Hepatocyte (in vitro differentiated cells): ENCODE data around the gene TMEM250. TPM values are rescaled to one million over a fixed set of nuclear protein-coding genes. Genes with fewer than 3 reads are reported as not detected.

ENCODE experiments used
- DNase-seq: peaks from one replicate; pipeline ENCODE4 v3.0.0-alpha.2; 2016; ENCODE audit warnings: low spot score
- H2AFZ ChIP-seq: fragments of 200-600 bp; sonication (generic); 2 replicates; pipeline ENCODE4 v1.6.0; 2016; ENCODE audit warnings: antibody characterized with exemption, mild to moderate bottlenecking
- H3K27ac ChIP-seq: fragments of 200-600 bp; sonication (generic); 2 replicates; pipeline ENCODE4 v1.5.1; 2016; ENCODE audit warnings: mild to moderate bottlenecking
- H3K27me3 ChIP-seq: fragments of 200-600 bp; sonication (generic); 2 replicates; pipeline ENCODE4 v1.6.1; 2016
- H3K36me3 ChIP-seq: fragments of 200-600 bp; sonication (generic); replicated peaks from 2 replicates; pipeline ENCODE4 v1.5.1; 2016; ENCODE audit warnings: low read depth; ENCODE audit not compliant: insufficient read depth
- H3K4me1 ChIP-seq: fragments of 200-600 bp; sonication (generic); 2 replicates; pipeline ENCODE4 v1.5.1; 2016; ENCODE audit warnings: mild to moderate bottlenecking, moderate library complexity; ENCODE audit not compliant: insufficient read depth
- H3K4me2 ChIP-seq: fragments of 200-600 bp; sonication (generic); 2 replicates; pipeline ENCODE4 v1.6.0; 2016
- H3K4me3 ChIP-seq: fragments of 200-600 bp; sonication (generic); 2 replicates; pipeline ENCODE4 v1.5.1; 2016; ENCODE audit warnings: mild to moderate bottlenecking
- H3K79me2 ChIP-seq: fragments of 200-600 bp; sonication (generic); 2 replicates; pipeline ENCODE4 v1.6.0; 2017; ENCODE audit warnings: mild to moderate bottlenecking
- H3K9me2 ChIP-seq: fragments of 200-600 bp; sonication (generic); replicated peaks from 2 replicates; pipeline ENCODE4 v1.6.0; 2017; ENCODE audit warnings: mild to moderate bottlenecking; ENCODE audit not compliant: insufficient read depth
- H3K9me3 ChIP-seq: fragments of 200-600 bp; sonication (generic); 2 replicates; pipeline ENCODE4 v1.5.1; 2016; ENCODE audit warnings: low read depth, mild to moderate bottlenecking
- H4K20me1 ChIP-seq: fragments of 200-600 bp; sonication (generic); 2 replicates; pipeline ENCODE4 v1.6.0; 2016; ENCODE audit warnings: mild to moderate bottlenecking; ENCODE audit not compliant: insufficient read depth, poor library complexity, severe bottlenecking
- CTCF ChIP-seq: fragments of 200-600 bp; sonication (generic); IDR thresholded peaks from 2 replicates; pipeline ENCODE4 v1.5.1; 2016; ENCODE audit warnings: antibody characterized with exemption, mild to moderate bottlenecking; ENCODE audit not compliant: poor library complexity
- EZH2 ChIP-seq: fragments of 200-600 bp; sonication (generic); IDR thresholded peaks from 2 replicates; pipeline ENCODE4 v1.6.1; 2016; ENCODE audit warnings: antibody characterized with exemption, mild to moderate bottlenecking, borderline replicate concordance
- EZH2phosphoT487 ChIP-seq: fragments of 200-600 bp; sonication (generic); IDR thresholded peaks from one replicate; pipeline ENCODE4 v1.6.1; 2018; ENCODE audit warnings: antibody characterized with exemption, mild to moderate bottlenecking, low read depth, moderate library complexity; ENCODE audit not compliant: unreplicated experiment, severe bottlenecking
- WGBS: methylation state at CpG from one replicate; pipeline ENCODE4 v1.1.6; 2016; ENCODE audit warnings: low lambda C conversion rate; ENCODE audit errors: missing lambda C conversion rate; 5-methylcytosine and 5-hydroxymethylcytosine counted together
- polyA plus RNA-seq: library from polyadenylated mRNA; unstranded; fragments of >200 nt; fragmentation: Nextera tagmentation; extraction: Ambion mirVana; gene quantifications from 2 replicates; pipeline ENCODE4 v1.2.1, GENCODE V29; 2016
- total RNA-seq: library from RNA; depleted of rRNA; stranded (reverse); fragments of >200 nt; gene quantifications from 2 replicates; pipeline ENCODE4 v1.2.3, GENCODE V29; 2014

Gene TMEM250
- total and polyA plus RNA-seq, 2 experiments from 2014 or later, result 37.8 to 47.6 TPM

DNA sequence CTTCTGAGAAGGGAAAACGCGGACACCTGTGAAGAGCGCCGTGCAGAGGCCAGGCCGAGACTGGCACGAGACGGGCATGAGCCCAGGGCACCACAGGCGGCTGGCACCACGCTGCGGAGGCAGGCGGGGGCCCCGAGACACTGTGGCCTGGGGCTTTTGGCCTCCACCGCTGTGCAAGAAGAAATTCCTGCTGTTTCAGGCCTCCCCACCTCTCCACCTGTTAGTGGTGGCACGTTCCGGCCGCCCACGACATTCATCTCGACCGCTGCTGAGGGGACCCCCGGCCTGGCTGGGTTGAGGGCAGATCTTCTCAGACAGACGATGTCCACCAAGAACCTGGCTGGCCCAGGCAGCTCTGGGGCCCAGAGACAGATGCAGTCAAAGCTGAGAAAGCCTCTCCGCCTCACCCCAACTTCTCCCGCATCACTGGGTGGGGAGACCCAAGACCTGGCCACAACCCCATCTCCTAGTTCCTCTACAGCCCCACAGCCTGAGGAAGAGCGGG, 35.1 kb downstream of the TMEM250 start:
- Histone ChIP-seq H2AFZ (no peak overlapping the region), H3K4me2 (no peak overlapping the region), H3K36me3 (no peaks in the 10 kb centered on the region), H3K27me3 (no peaks in the 10 kb centered on the region), H3K79me2 (peaks cover 91% of the 10 kb centered on the region), H3K4me1 (no peaks in the 10 kb centered on the region), H3K27ac (no peak overlapping the region), H3K9me2 (no peaks in the 10 kb centered on the region), H3K9me3 (no peaks in the 10 kb centered on the region), H4K20me1 (peaks cover 83% of the 10 kb centered on the region), H3K4me3 (no peak overlapping the region)
- no peak for DNase-seq
- TF ChIP-seq EZH2phosphoT487 (no peak), EZH2 (no peak), CTCF (no peak)
- WGBS, result 94% methylated on average over 17 of the region's 24 CpGs

GRCh38 chr9:136082496-136083361, 35.9 kb downstream of the TMEM250 start:
- no peak overlapping the region for H3K4me2 ChIP-seq
- no peaks in the 10 kb centered on the region for H3K9me3 ChIP-seq
- H3K27ac ChIP-seq, result no peak overlapping the region
- H4K20me1 ChIP-seq, result peaks cover 76% of the 10 kb centered on the region
- H2AFZ ChIP-seq, result no peak overlapping the region
- no peaks in the 10 kb centered on the region for H3K27me3 ChIP-seq
- peaks cover 86% of the 10 kb centered on the region for H3K79me2 ChIP-seq
- H3K4me1 ChIP-seq, result no peaks in the 10 kb centered on the region
- H3K9me2 ChIP-seq, result no peaks in the 10 kb centered on the region
- WGBS, result 88% methylated on average over 34 of the region's 34 CpGs
- DNase-seq, result no peak
- no peak for TF ChIP-seq EZH2phosphoT487
- no peak for TF ChIP-seq CTCF
- TF ChIP-seq EZH2, result no peak
- H3K4me3 ChIP-seq, result no peak overlapping the region
- H3K36me3 ChIP-seq, result no peaks in the 10 kb centered on the region

DNA sequence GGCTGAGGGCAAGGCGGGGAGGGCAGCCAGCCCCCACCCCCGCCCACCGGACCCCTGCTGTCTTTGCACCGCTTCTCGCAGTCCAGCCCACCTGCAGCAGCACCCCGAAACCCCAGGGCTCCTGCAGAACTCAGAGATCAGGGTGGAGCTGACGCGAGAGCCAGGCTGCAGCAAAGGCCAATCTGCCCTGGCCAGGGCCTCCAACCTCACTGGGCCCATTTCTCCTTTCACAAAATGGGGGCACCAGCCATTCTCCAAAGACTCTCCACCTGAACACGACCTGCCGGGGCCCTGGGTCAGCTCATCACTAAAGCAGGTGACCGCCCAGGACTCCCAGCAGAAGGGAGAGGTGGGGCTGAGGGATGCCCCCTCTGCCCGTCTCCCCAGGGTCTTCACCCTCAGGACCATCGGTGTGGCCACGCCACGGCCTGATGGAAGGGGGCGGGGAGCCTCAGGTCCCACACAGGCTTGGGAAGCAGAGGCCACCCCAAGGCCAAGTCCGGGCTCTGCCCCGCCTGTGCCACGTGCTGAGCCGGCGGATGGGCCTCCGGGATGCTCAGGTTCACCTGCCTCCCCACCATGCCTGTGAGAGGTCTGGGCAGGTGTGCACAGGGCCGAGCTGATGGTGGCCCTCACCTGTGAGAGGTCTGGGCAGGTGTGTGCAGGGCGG, 36.7 kb downstream of the TMEM250 start:
- no peaks in the 10 kb centered on the region for H3K4me1 ChIP-seq
- H3K9me2 ChIP-seq, result no peaks in the 10 kb centered on the region
- H4K20me1 ChIP-seq, result peaks cover 68% of the 10 kb centered on the region
- peaks cover 86% of the 10 kb centered on the region for H3K79me2 ChIP-seq
- no peak overlapping the region for H3K4me3 ChIP-seq
- no peak overlapping the region for H2AFZ ChIP-seq
- 95% methylated on average over 19 of the region's 24 CpGs for WGBS
- no peak overlapping the region for H3K27ac ChIP-seq
- H3K27me3 ChIP-seq, result no peaks in the 10 kb centered on the region
- H3K36me3 ChIP-seq, result no peaks in the 10 kb centered on the region
- no peaks in the 10 kb centered on the region for H3K9me3 ChIP-seq
- TF ChIP-seq CTCF, result no peak
- TF ChIP-seq EZH2phosphoT487, result no peak
- no peak for TF ChIP-seq EZH2
- no peak overlapping the region for H3K4me2 ChIP-seq
- DNase-seq, result no peak
